Parathyroid adenoma (tissue), 2 donors: ENCODE measurements around the gene RERE.

Experiments
- H2AFZ ChIP-seq: fragments of 300-600 bp; sonication (generic); one replicate; pipeline ENCODE4 v1.7.0; 2017; ENCODE audit warnings: antibody characterized with exemption, mild to moderate bottlenecking
- H3K27ac ChIP-seq: fragments of 300-600 bp; sonication (generic); one replicate; pipeline ENCODE4 v1.7.0; 2017
- H3K27me3 ChIP-seq: fragments of 300-600 bp; sonication (generic); one replicate; pipeline ENCODE4 v1.7.0; 2017; ENCODE audit warnings: low read length; ENCODE audit not compliant: control insufficient read depth, insufficient read depth
- H3K36me3 ChIP-seq: fragments of 300-600 bp; sonication (generic); one replicate; pipeline ENCODE4 v1.7.0; 2017; ENCODE audit warnings: low read length; ENCODE audit not compliant: control insufficient read depth, insufficient read depth
- H3K4me1 ChIP-seq: fragments of 300-600 bp; sonication (generic); one replicate; pipeline ENCODE4 v1.7.0; 2017; ENCODE audit warnings: control low read depth
- H3K4me2 ChIP-seq: fragments of 300-600 bp; sonication (generic); one replicate; pipeline ENCODE4 v1.7.0; 2017; ENCODE audit warnings: low read length
- H3K4me3 ChIP-seq: fragments of 300-600 bp; sonication (generic); one replicate; pipeline ENCODE4 v1.7.0; 2017; ENCODE audit warnings: low read depth, low read length
- H3K79me2 ChIP-seq: fragments of 300-600 bp; sonication (generic); one replicate; pipeline ENCODE4 v1.7.0; 2017; ENCODE audit warnings: control low read depth
- H3K9ac ChIP-seq: fragments of 300-600 bp; sonication (generic); one replicate; pipeline ENCODE4 v1.7.0; 2017; ENCODE audit warnings: mild to moderate bottlenecking
- H3K9me3 ChIP-seq: fragments of 300-600 bp; sonication (generic); one replicate; pipeline ENCODE4 v1.7.0; 2017; ENCODE audit warnings: low read length; ENCODE audit not compliant: control insufficient read depth
- TF ChIP-seq, protein P1 (sequence below): fragments of 300-600 bp; sonication (generic); IDR thresholded peaks from one replicate; pipeline ENCODE4 v1.7.0; 2017; ENCODE audit warnings: antibody characterized with exemption, mild to moderate bottlenecking
- donor health status: primary hyperparathyroidism.

RERE gene

DNA sequence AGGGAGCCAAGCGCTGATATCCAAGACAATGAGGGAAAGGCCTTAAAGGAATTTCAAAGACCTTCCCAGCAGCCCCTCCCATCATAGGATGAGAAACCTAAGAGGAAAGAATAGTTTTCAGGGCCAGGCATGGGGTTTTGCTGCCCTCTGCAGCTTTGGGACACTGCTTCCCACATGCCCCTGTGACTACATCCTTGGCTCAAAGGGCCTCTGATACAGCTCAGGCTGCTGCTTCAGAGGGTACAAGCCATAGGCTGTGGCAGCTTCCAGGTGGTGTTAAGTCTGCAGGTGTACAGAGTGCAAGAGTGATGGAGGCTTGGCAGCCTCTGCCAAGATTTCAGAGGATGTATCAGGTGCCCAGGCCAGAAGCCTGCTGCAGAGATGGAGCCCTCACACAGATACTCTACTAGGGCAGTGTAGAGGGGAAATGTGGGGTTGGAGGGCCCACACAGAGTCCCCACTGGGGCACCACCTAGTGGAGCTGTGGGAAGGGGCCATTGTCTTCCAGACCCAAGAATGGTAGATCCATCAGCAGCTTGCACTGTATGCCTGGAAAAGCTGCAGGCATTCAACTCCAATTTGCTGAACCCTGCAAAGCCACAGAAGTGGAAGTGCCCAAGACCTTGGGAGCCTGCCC, 373.8 kb downstream of the RERE start:
- Histone ChIP-seq H3K27ac (no peak overlapping the region), H3K79me2 (peaks cover 16% of the 10 kb centered on the region), H3K36me3 (no peaks in the 10 kb centered on the region), H3K9me3 (no peaks in the 10 kb centered on the region), H3K4me1 (peaks cover 8% of the 10 kb centered on the region), H3K4me2 (no peak overlapping the region), H3K27me3 (no peaks in the 10 kb centered on the region), H2AFZ (no peak overlapping the region), H3K4me3 (no peak overlapping the region), H3K9ac (no peak overlapping the region)
- TF ChIP-seq, protein P1, sequence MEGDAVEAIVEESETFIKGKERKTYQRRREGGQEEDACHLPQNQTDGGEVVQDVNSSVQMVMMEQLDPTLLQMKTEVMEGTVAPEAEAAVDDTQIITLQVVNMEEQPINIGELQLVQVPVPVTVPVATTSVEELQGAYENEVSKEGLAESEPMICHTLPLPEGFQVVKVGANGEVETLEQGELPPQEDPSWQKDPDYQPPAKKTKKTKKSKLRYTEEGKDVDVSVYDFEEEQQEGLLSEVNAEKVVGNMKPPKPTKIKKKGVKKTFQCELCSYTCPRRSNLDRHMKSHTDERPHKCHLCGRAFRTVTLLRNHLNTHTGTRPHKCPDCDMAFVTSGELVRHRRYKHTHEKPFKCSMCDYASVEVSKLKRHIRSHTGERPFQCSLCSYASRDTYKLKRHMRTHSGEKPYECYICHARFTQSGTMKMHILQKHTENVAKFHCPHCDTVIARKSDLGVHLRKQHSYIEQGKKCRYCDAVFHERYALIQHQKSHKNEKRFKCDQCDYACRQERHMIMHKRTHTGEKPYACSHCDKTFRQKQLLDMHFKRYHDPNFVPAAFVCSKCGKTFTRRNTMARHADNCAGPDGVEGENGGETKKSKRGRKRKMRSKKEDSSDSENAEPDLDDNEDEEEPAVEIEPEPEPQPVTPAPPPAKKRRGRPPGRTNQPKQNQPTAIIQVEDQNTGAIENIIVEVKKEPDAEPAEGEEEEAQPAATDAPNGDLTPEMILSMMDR = no peak

DNA sequence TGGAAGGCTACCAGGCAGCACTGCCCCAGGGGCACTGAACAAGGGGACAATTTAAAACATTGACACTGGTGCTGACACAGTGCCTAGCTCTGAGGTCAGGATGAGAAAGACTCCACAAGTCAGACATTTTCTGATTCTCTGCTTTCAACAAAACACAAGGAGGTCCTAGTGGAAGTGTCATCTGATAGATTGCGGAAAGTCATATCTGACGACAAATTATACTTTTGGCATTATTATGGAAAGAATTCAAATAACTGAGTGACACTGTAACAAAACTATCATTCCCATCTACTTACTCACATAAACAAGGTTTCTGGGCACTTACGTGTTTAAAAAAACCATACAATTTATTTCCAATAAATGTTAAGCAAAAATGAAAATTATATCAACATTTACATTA, 376.0 kb downstream of the RERE start:
- H3K9ac ChIP-seq = no peak overlapping the region
- H3K4me1 ChIP-seq = peaks cover 15% of the 10 kb centered on the region
- no peaks in the 10 kb centered on the region for H3K27me3 ChIP-seq
- H3K79me2 ChIP-seq = peaks cover 16% of the 10 kb centered on the region
- H2AFZ ChIP-seq = no peak overlapping the region
- H3K9me3 ChIP-seq = no peaks in the 10 kb centered on the region
- no peak overlapping the region for H3K4me2 ChIP-seq
- TF ChIP-seq, protein P1 = no peak
- H3K4me3 ChIP-seq = no peak overlapping the region
- no peaks in the 10 kb centered on the region for H3K36me3 ChIP-seq
- no peak overlapping the region for H3K27ac ChIP-seq

DNA sequence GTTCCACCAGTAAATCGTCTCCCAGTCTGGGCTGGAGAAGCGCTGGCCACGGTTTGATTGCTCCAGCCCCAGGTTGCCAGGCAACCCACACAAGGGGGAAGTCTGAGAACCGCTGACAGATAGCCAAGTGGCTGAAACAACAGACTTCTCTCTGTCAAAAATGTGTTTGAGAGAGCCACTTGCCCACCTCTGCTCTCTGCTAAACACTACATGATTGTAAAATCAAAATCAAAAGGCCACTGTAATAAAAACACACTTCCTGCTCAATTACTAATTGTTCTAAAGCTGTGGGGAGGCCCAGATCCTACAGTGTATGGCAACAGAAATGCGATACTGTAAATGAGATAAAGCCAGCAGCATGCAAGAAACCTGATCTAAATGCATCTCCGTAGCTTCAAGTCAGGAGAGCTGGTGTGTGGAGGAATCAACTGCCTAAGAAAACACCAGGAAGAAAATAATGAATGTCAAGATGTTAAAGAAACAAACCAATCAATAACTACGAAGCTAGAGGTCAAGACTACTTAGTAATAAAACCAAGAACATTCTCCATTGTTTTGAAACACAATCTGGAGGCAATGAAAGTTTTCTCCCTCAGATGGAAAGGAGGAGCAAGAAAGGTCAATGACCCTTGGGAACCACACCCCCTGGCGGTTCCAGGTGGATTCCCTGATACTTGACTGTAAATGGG, 378.3 kb downstream of the RERE start:
- Histone ChIP-seq H3K4me1 (peaks cover 20% of the 10 kb centered on the region), H3K27ac (peak overlapping the region; percentile 68)
- TF ChIP-seq, protein P1 = peak; percentile 32

DNA sequence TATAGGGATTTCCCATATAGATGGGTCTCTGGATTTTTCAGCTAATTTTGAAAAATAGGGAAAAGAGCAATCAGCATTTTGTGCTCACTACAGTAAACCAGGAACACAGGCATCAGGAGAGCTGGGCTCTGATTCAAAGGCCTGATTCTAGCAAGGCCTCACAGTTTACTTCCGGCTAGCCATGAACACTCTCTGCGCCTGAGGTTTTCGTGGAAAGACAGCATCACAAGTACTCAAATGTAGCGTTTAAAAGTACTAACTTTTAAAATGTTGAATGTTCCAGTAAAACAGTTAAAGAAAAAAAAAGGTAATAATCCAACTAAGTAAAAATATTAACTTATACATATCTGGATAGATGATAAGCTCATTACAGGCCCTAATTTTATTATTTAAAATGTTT, 379.0 kb downstream of the RERE start:
- H3K4me2 ChIP-seq = peak overlapping the region; percentile 39
- peak overlapping the region; percentile 68 for H3K27ac ChIP-seq
- H3K9ac ChIP-seq = no peak overlapping the region
- no peaks in the 10 kb centered on the region for H3K36me3 ChIP-seq
- no peaks in the 10 kb centered on the region for H3K9me3 ChIP-seq
- TF ChIP-seq, protein P1 = no peak
- H3K79me2 ChIP-seq = peaks cover 24% of the 10 kb centered on the region
- peak overlapping the region; percentile 25 for H3K4me3 ChIP-seq
- H2AFZ ChIP-seq = no peak overlapping the region
- no peaks in the 10 kb centered on the region for H3K27me3 ChIP-seq
- H3K4me1 ChIP-seq = peaks cover 20% of the 10 kb centered on the region

More for the DNA sequence above, 378.3 kb downstream of the RERE start:
- Histone ChIP-seq H3K27me3 (no peaks in the 10 kb centered on the region), H3K4me3 (peak overlapping the region; percentile 25), H2AFZ (no peak overlapping the region), H3K36me3 (no peaks in the 10 kb centered on the region), H3K9ac (no peak overlapping the region), H3K4me2 (peak overlapping the region; percentile 39), H3K79me2 (peaks cover 27% of the 10 kb centered on the region), H3K9me3 (no peaks in the 10 kb centered on the region)
